ENCODE results near the gene DDX23.

GRCh38 chr12:48856379-48856778 lies 4.4 kb upstream of the DDX23 start:
- TF ChIP-seq CTCF (optimal IDR thresholded peaks at IDR 0.05 in 1 of 3, IDR thresholded peaks at IDR 0.05 in 1 of 3, conservative IDR thresholded peaks at IDR 0.05 in 1 of 3; ENCODE audit: extremely low read depth in 1 of 3, insufficient read depth in 2 of 3, low read length in 3 of 3) (no peak), EZH2 (IDR thresholded peaks at IDR 0.05; ENCODE audit: low read length) (no peak)
